HepG2 (cell line): ENCODE measurements around the gene DNAJB2. TPM values are rescaled to one million over a fixed set of nuclear protein-coding genes. Genes with fewer than 3 reads are reported as not detected.

Experiments
- ATAC-seq: fragments of 200-7000 bp; cut with Tn5 transposase; 3 replicates; pipeline ENCODE4 v1.9.1; 2020; ENCODE audit warnings: mild to moderate bottlenecking, moderate library complexity
- BruUV-seq: library from RNA; stranded (reverse); fragments of 400-500 nt; replicated peaks from 2 replicates; lab custom pipeline; 2021; lab: Mats Ljungman, UMichigan
- CTCF ChIA-PET: fragments of 300-600 bp; formaldehyde crosslinking; extraction: SDS; loops from one replicate; lab custom pipeline; 2021; ENCODE audit warnings: low total read pairs, inconsistent platforms, low intra/inter-chr PET ratio; lab: Yijun Ruan, JAX
- POLR2A ChIA-PET: fragments of 350-600 bp; sonication (Branson Sonifier 250); formaldehyde crosslinking; loops from one replicate; lab custom pipeline; 2020; ENCODE audit warnings: antibody characterized with exemption, inconsistent platforms; lab: Yijun Ruan, JAX
- DNase-seq: peaks from one replicate; pipeline ENCODE4 v3.0.0-alpha.2; 2015; ENCODE audit warnings: low spot score
- FAIRE-seq: peaks from 3 replicates; lab custom pipeline; 2011; peaks lifted over from hg19 to GRCh38; lab: Jason Lieb, UNC
- H2AFZ ChIP-seq: one replicate; pipeline ENCODE4 v1.6.1; 2011; ENCODE audit warnings: low read length, inconsistent platforms
- H3K27ac ChIP-seq: fragments of 300-600 bp; 3 replicates; pipeline ENCODE4 v1.8.0; 2011; ENCODE audit warnings: mixed run types, mild to moderate bottlenecking, mixed read lengths, low read length, inconsistent platforms; ENCODE audit not compliant: insufficient read depth; ENCODE audit errors: extremely low read length
- H3K27me3 ChIP-seq, 2 experiments: fragments of 200-600 bp in 1 of 2; 2 replicates in 1 of 2; 3 replicates in 1 of 2; pipeline versions ENCODE4 v1.6.0 to v1.8.0; 2011; ENCODE audit warnings: low read length in 2 of 2, mild to moderate bottlenecking in 2 of 2, moderate library complexity in 2 of 2, inconsistent platforms in 1 of 2; ENCODE audit not compliant: insufficient read depth in 2 of 2, control insufficient read depth in 1 of 2
- H3K36me3 ChIP-seq, 2 experiments: fragments of 200-600 bp in 1 of 2; replicated peaks in 1 of 2; 2 replicates in 1 of 2; 3 replicates in 1 of 2; pipeline versions ENCODE4 v1.5.1 to v1.8.0; 2011; ENCODE audit warnings: low read length in 2 of 2, inconsistent platforms in 1 of 2; ENCODE audit not compliant: insufficient read depth in 2 of 2, control insufficient read depth in 1 of 2
- H3K4me1 ChIP-seq: 2 replicates; pipeline ENCODE4 v1.5.1; 2012; ENCODE audit warnings: low read length, inconsistent platforms; ENCODE audit not compliant: insufficient read depth
- H3K4me2 ChIP-seq: 2 replicates; pipeline ENCODE4 v1.6.0; 2011; ENCODE audit warnings: low read depth, low read length, inconsistent platforms
- H3K4me3 ChIP-seq, 3 experiments: fragments of 200-600 bp in 1 of 3; sonication (generic), shearing (Covaris generic) in 1 of 3; replicated peaks in 1 of 3; 2 replicates each; pipeline ENCODE4 v1.5.1; 2011 to 2016; ENCODE audit warnings: low read length in 3 of 3, inconsistent platforms in 2 of 3, low read depth in 2 of 3, mild to moderate bottlenecking in 2 of 3, control low read depth in 1 of 3, mixed read lengths in 1 of 3; ENCODE audit not compliant: insufficient read depth in 1 of 3
- H3K79me2 ChIP-seq: one replicate; pipeline ENCODE4 v1.6.1; 2011; ENCODE audit warnings: low read length, inconsistent platforms; ENCODE audit not compliant: insufficient read depth
- H3K9ac ChIP-seq: 2 replicates; pipeline ENCODE4 v1.6.0; 2011; ENCODE audit warnings: mild to moderate bottlenecking, low read depth, low read length, inconsistent platforms; ENCODE audit not compliant: insufficient read depth
- H3K9me3 ChIP-seq: 2 replicates; pipeline ENCODE4 v1.5.1; 2012; ENCODE audit warnings: mild to moderate bottlenecking, low read length
- H4K20me1 ChIP-seq: 2 replicates; pipeline ENCODE4 v1.6.0; 2011; ENCODE audit warnings: inconsistent platforms, mild to moderate bottlenecking, low read length, moderate library complexity; ENCODE audit not compliant: insufficient read depth
- CTCF ChIP-seq: sonication (generic); formaldehyde crosslinking; IDR thresholded peaks from 2 replicates; pipeline ENCODE4 v1.5.0; 2020; ENCODE audit warnings: mild to moderate bottlenecking, missing genetic modification reagents, moderate library complexity
- GTF2F1 ChIP-seq: fragments of 150-350 bp; IDR thresholded peaks from 2 replicates; pipeline ENCODE4 v1.6.1; 2014; ENCODE audit warnings: low read length
- HIC2 ChIP-seq: sonication (generic); formaldehyde crosslinking; IDR thresholded peaks from 2 replicates; pipeline ENCODE4 v1.9.0; 2022; ENCODE audit warnings: low read depth, missing genetic modification reagents
- IKZF5 ChIP-seq: IDR thresholded peaks from 2 replicates; pipeline ENCODE4 v1.6.1; 2018; ENCODE audit warnings: missing genetic modification reagents, mild to moderate bottlenecking, missing compliant biosample characterization
- SMAD3 ChIP-seq: sonication (generic); formaldehyde crosslinking; IDR thresholded peaks from 2 replicates; pipeline ENCODE4 v1.4.0; 2020; ENCODE audit warnings: missing genetic modification reagents
- TCF12 ChIP-seq, 2 experiments: fragments of 450-650 bp in 1 of 2; sonication (generic) in 1 of 2; formaldehyde crosslinking in 1 of 2; IDR thresholded peaks; 2 replicates each; pipeline versions ENCODE4 v1.6.1 to v1.8.0; 2017 to 2022; ENCODE audit warnings: antibody characterized with exemption in 1 of 2, mild to moderate bottlenecking in 1 of 2, missing genetic modification reagents in 1 of 2, moderate library complexity in 1 of 2
- TOE1 ChIP-seq: sonication (generic); formaldehyde crosslinking; IDR thresholded peaks from 2 replicates; pipeline ENCODE4 v1.4.0; 2020; ENCODE audit warnings: mild to moderate bottlenecking, missing genetic modification reagents
- ZBTB39 ChIP-seq: sonication (generic); formaldehyde crosslinking; IDR thresholded peaks from 2 replicates; pipeline ENCODE4 v1.5.0; 2020; ENCODE audit warnings: missing genetic modification reagents
- ZBTB4 ChIP-seq: sonication (generic); formaldehyde crosslinking; IDR thresholded peaks from 2 replicates; pipeline ENCODE4 v1.4.0; 2020; ENCODE audit warnings: missing genetic modification reagents, mild to moderate bottlenecking, borderline replicate concordance
- ZNF160 ChIP-seq: sonication (generic); formaldehyde crosslinking; IDR thresholded peaks from 2 replicates; pipeline ENCODE4 v1.8.0; 2022; ENCODE audit warnings: mild to moderate bottlenecking, inconsistent platforms, missing genetic modification reagents
- ZNF30 ChIP-seq: sonication (generic); formaldehyde crosslinking; IDR thresholded peaks from 2 replicates; pipeline ENCODE4 v1.5.0; 2020; ENCODE audit warnings: mild to moderate bottlenecking, missing genetic modification reagents
- whole genome bisulfite sequencing: methylation state at CpG from one replicate; pipeline ENCODE4 v1.1.6; 2017; ENCODE audit warnings: low lambda C conversion rate; 5-methylcytosine and 5-hydroxymethylcytosine counted together
- in situ Hi-C: cut with HindIII; loops from 2 replicates; pipeline ENCODE4 v1.10.0; 2017; ENCODE audit warnings: low pct_unique_long_range_greater_than_20kb; ENCODE audit not compliant: extremely low pct_ligation_motif_present
- intact Hi-C: fragments of 100-400 bp; cut with micrococcal nuclease; formaldehyde crosslinking; loops from one replicate; pipeline ENCODE4 v1.10.0; 2022; ENCODE audit not compliant: unreplicated experiment
- polyA plus RNA-seq, 8 experiments: library from polyadenylated mRNA; depleted of rRNA in 3 of 8; stranded (reverse) in 7 of 8; unstranded in 1 of 8; fragments of >200 nt; fragmentation: Illumina TruSeq in 4 of 8; extraction: Trizol in 4 of 8; gene quantifications; 2 replicates each; pipeline versions ENCODE4 v1.2.1 to v1.2.3, GENCODE V29; 2011 to 2016; ENCODE audit warnings: low read depth in 4 of 8, missing spikeins in 1 of 8, mixed read lengths in 1 of 8; ENCODE audit not compliant: insufficient read depth in 1 of 8
- total RNA-seq, 5 experiments: library from RNA; depleted of rRNA; stranded (reverse); fragments of >200 nt; fragmentation: Illumina TruSeq; extraction: Trizol; gene quantifications; 2 replicates each; pipeline ENCODE4 v1.2.3, GENCODE V29; 2016; ENCODE audit warnings: low read depth in 1 of 5

DNAJB2 gene
- total and polyA plus RNA-seq, 2 of the 13 experiments (the other 11 are each of a cell fraction or from before 2014, with no cell fraction given) = 21.3 to 31.1 TPM

- FAIRE-seq (peak; percentile 26), DNase-seq (no peak), ATAC-seq (no peak; the same call in 2 of the 3 replicates)
- H3K9ac ChIP-seq = peak overlapping the region; percentile 46; the same call in 1 of the 2 replicates
- peak overlapping the region; percentile 62 to 83 (median 62) for H3K4me3 ChIP-seq
- no peaks in the 10 kb centered on the region for H3K79me2 ChIP-seq
- WGBS = 17% methylated on average over 12 of the region's 12 CpGs
- POLR2A ChIA-PET = interaction anchor here (1.0 to 3.5 kb wide), 11 partner anchors 10 to 134 kb away, joined by 3 to 26 read pairs (median 9); partner anchors contain the start of genes CNPPD1, DNAJB2, GLB1L and STK16
- CTCF ChIA-PET = no interaction called here
- intact Hi-C loops (no loop called here), in situ Hi-C loops (no loop called here)
- H3K4me2 ChIP-seq = peak overlapping the region; percentile 99
- H2AFZ ChIP-seq = no peak overlapping the region
- peaks cover 53% of the 10 kb centered on the region for H3K4me1 ChIP-seq
- no TSS peak for BruUV-seq
- no peaks in the 10 kb centered on the region for H3K36me3 ChIP-seq
- no peaks in the 10 kb centered on the region for H4K20me1 ChIP-seq
- no peaks in the 10 kb centered on the region for H3K9me3 ChIP-seq
- peaks cover 2 to 40% of the 10 kb centered on the region in 2 experiments; a peak in 4 of 5 replicates for H3K27me3 ChIP-seq
- H3K27ac ChIP-seq = no peak overlapping the region
- TF ChIP-seq ZNF160 = no peak
- TF ChIP-seq ZBTB39 (CRISPR knock-in tag) = no peak
- TF ChIP-seq ZNF30 (CRISPR knock-in tag) = no peak
- TF ChIP-seq HIC2 (CRISPR knock-in tag) = peak; percentile 33; the same call in 1 of the 2 replicates
- TF ChIP-seq GTF2F1 = no peak
- 0 out of 2 replicates have a peak, but pooled peaks have one; percentile 23 for TF ChIP-seq ZBTB4 (CRISPR knock-in tag)
- no peak for TF ChIP-seq TOE1
- TF ChIP-seq TCF12 (IDR thresholded peaks at IDR 0.05) = no peak
- TF ChIP-seq TCF12 (CRISPR knock-in tag; IDR thresholded peaks at IDR 0.05) = no peak
- no peak for TF ChIP-seq SMAD3 (CRISPR knock-in tag)
- TF ChIP-seq IKZF5 (CRISPR knock-in tag) = 0 out of 2 replicates have a peak, but pooled peaks have one; percentile 4
- peak; percentile 3; the same call in 1 of the 2 replicates for TF ChIP-seq CTCF (CRISPR knock-in tag)
Observed at GRCh38 chr2:219254590-219255201, 24.5 kb upstream of the DNAJB2 start.
